NCI-H510A treated with DMSO at 0.1 percent for 48 hours (cell line): ENCODE results near the gene STOML2.
A peak's percentile ranks its signal among the peaks of the same experiment; 100 is the strongest.
"Not testable (repeated sequence)": the region's sequence is repeated elsewhere in the genome, so short reads cannot be mapped to it uniquely, and the experiment has no call there.

Experiments
- DNase-seq: peaks from one replicate; lab custom pipeline; 2025; lab: John Stamatoyannopoulos, UW

Gene STOML2, protein sequence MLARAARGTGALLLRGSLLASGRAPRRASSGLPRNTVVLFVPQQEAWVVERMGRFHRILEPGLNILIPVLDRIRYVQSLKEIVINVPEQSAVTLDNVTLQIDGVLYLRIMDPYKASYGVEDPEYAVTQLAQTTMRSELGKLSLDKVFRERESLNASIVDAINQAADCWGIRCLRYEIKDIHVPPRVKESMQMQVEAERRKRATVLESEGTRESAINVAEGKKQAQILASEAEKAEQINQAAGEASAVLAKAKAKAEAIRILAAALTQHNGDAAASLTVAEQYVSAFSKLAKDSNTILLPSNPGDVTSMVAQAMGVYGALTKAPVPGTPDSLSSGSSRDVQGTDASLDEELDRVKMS

DNA sequence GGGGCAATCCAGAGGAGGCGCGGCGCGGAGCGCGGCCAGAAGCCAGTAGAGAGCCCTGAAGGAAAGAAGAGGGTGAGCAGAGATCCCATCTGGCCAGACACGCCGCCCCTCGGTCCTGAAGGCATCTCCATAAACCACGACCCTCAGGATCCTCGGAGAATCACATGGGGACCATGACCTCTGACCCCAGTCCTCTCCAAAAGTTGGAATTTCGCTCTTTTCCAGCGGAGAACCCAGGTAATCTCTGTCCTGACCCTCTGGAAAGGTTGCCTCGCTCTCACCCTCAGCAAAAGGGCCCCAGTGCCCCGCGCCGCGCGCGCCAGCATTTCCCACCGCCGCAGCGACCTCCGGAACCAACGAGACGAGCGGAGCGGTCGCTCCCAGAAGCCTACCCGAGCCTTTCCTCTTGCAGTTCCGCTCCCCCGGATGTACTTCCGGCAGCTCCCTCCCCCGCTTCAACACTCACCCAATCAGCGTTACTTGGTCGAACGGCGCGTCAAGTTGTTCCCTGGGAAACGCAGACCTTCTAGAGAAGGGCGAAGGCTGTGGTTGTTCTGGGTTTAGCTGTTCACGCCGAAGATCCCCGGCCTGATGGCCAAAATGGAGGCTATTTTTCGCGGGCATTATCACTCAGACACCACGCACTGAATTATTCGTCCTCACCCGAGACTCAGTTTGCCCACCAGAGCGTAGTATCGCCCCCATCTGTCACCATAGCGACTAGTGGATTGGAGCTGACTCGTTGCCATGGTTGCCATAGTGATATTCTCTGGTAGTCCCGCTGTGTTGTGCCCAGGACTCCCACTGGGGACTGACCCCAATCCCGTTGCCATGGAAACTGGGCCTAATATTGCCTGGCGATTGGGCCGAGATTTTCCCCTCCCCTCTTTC is at the start of gene STOML2:
Gene STOML2, minus strand, starts transcription at position 363 of the 891 bp plus-strand sequence. Its CDS starts 37 bp downstream, at position 326.
- DNase-seq = peak; percentile 84

DNA sequence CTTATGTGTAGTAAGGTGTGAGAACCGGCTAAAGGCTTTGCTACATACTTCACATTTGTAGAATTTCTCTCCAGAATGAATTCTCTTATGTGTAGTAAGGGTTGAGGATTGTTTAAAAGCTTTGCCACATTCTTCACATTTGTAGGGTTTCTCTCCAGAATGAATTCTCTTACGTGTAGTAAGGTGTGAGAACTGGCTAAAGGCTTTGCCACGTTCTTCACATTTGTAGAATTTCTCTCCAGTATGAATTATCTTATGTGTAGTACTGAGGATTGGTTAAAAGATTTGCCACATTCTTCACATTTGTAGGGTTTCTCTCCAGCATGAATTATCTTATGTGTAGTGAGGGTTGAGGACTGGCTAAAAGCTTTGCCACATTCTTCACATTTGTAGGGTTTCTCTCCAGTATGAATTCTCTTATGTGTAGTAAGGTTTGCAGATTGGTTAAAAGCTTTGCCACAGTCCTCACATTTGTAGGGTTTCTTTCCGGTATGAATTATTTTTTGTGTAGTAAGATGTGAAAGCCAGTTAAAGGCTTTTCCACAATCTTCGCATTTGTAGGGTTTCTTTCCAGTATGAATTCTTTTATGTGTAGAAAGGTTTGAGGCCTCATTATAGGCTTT is 45.1 kb upstream of the STOML2 start:
- not testable (repeated sequence) for DNase-seq

DNA sequence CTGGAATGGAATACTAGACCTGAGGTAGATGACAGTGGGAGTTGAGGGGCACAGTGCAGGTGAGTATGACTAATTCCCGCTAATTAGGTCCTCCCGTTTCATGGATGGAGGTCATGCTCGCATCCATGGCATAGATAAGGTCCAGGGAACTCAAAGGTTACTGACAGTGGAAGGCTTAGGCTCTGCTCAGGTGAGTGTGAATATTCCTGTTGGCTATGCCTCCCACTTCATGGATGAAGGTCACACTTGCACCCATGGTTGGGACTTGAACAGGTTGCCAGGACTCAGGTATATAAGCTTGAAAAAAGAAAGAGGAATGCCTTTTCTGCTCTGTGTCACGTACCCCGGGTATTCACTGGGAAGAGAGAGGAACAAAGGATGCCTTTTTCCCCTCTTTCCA is 39.1 kb upstream of the STOML2 start:
- no peak for DNase-seq

DNA sequence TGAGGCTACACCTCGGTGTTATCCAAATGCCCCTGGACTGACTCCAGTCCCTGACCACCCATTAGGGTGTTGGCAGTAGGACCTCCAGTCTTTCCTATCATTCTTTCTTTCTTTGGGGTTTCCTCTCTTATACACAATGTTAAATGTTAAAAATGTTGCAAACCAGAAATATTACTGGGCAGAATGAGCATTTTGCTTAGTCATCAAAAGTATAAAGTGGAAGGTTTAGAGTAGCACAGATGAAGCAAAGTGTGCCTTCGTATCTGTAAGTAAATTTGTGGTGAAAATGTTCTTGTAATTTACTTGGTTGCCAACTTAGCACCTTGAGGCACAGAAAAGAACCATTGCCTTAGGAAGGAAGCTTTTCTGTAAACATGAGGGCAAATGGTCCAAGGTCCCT is 37.2 kb upstream of the STOML2 start:
- DNase-seq = no peak

DNA sequence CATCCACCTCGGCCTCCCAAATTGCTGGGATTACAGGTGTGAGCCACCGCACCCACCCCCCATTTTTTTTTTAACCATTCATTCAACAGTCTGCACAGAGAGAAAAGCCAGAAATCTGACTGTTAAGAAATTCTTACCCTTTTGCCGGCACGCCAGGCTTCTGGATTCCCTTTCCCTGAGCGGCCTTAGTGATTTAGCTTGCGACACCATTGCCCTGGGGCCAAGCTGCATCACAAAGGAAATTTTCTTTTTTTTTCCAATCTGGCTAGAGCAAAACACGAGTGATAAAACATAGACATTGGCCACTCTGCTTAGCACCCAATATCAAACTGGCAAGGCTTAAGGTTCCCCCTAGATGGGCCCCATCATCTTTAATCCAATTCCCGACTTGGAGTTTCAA is 33.9 kb upstream of the STOML2 start:
- DNase-seq = no peak

DNA sequence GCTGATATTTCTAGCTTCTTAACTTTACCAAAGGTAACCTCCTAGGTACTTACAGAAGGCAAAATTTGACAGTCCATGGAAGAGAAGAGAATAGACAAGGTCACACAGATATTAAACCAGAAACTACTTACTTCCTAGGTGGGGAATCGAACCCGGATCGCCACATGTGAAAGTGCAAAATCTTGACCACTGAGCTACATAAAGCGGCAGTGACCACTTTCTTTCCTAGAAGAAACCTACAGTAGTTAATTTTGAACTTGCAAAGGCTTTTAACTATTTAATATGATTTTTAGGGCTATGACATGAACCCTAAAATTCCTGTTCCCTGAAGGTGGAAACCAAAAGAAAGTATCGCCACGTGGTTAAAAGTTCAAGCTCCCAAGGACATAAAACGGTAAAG is 33.1 kb upstream of the STOML2 start:
- DNase-seq = no peak

DNA sequence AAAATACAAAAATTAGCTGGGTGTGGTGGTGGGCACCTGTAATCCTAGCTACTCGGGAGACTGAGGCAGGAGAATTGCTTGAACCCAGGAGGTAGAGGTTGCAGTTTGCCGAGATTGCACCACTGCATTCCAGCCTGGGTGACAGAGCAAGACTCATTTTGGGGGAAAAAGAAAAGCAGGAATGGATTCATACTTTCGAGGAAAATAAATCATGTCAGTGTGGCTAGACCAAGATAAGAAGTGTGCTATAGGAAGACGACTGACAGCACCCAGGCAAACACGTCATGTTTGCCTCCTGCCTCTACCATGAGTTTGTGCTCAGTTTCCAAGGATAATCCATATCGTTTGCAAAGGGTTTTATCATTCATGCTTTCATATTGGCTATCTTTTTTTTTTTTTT is 32.0 kb upstream of the STOML2 start:
- no peak for DNase-seq

DNA sequence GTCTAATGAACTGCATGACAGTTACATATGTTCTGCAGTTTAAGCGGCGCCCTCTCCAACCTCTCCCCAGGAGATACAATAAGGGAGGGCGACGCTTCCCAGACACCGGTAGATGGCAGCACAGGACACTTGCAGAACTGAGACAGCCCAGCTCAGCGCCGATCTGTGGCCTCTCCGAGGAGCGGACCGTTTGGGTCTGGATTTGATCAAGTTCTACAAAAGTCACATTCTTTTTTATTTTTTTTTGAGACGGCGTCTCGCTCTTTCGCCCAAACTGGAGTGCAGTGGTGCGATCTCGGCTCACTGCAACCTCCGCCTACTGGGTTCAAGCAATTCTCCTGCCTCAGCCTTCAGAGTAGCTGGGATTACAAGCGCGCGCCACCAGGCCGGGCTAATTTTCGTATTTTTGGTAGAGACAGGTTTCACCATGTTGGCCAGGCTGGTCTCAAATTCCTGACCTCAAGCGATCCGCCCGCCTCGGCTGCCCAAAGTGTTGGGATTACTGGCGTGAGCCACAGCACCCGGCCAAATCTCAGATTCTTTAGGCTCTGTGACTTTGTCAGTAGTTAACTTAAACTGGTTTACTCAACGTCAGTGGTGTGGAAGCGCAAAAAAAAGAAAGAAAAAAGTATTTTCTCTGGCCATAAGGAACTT is 14.1 kb upstream of the STOML2 start:
- peak; percentile 83 for DNase-seq

DNA sequence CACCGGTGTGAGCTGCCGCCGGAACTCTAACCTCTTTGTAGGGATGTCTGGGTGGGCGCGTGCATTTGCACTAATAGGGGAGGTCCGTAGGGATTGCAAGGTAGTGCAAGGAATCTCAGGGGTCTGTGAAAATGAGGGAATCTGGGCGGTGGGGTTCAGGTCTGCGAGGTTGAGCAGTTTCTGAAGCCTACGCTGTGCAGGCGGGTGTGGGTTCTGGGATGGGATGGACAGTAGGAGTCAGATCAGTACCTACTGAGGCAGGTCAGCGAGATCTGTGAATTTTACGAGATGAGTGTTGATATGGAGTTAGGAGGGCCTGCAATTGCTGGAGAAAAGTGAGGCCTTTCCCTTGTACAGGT is 13.6 kb upstream of the STOML2 start:
- DNase-seq = no peak

DNA sequence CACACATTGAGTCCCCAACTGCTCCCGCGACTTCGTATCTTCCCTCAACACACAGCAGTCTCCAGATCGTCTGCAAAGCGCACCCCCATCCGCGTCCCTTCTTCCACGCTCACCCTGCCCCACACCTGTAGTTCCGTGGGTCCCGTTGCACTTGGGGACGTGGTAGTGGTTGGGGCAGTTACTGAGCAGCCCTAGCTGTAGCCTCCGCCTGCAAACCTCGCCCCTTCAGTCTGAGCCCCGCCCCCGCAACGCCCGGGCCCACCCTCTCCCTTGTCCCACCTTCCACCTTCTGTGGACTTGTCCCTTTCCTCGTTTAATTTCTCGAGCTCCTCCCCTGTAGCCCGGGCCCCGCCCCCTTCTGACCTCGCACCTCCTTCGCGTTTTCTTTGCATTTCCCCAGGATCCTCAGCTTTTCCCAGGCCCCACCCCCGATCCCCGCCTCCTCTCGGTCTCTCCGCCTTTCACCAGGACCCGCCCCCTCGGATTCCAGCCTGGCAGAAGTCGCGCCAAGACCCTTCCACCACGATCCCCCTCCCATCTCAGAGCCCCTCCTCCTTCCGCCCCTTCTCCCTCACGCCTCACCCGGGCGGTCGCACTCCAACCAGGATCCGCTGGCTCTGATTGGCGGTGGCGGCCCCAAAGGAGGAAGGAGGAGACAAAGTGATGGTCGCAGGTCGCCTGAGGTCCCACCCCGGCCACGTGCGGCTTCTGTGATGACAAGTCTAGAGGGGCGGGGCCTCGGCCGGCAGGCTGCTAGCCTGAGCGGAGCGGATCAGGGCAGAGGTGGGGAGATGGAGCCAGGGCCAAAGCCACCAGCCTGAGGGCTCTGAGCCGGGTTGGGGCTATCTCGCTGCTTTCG is 13.0 kb upstream of the STOML2 start, which contains the start of gene ATOSB:
Gene ATOSB, minus strand, starts transcription at position 183 of the 859 bp plus-strand sequence. CDS start 7,588 bp downstream, outside the sequence.
- DNase-seq = peak; percentile 95

DNA sequence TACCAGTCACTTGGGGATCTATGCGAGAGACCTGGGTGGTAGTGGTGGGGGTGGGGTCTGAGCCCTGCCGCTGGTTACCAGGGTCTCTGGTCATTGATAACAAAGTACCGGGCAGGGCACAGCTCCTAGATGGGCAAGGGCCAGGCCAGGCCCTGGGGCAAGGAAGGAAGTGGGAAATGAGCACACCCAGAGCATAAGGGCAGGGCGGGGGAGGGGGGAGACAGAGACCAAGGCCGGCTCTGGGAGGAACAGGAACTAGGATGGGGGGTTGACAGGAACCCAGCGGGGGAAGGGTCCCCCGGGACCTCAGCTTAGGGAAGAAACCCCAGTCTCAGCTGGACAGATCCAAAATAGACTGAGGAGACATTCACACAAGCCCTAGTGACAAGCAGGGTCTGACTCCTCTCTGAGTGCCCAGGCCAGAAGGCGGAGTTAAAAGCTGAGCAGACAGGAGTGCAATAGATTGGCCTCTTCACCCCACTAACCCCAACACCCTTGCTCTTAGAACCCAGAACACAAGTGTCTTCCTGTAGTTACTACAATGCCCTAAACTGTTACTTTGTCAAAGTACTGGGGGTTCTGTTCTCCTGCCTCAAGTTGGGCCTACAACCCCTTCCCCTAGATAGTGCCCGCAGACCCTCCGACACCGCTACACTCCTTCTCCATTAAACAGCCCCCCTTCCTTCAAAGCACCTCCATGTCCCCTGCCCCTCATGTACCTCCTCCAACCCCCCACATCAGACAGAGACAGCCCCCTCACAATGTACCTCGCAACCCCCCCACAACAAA is 12.1 kb upstream of the STOML2 start:
- no peak for DNase-seq

DNA sequence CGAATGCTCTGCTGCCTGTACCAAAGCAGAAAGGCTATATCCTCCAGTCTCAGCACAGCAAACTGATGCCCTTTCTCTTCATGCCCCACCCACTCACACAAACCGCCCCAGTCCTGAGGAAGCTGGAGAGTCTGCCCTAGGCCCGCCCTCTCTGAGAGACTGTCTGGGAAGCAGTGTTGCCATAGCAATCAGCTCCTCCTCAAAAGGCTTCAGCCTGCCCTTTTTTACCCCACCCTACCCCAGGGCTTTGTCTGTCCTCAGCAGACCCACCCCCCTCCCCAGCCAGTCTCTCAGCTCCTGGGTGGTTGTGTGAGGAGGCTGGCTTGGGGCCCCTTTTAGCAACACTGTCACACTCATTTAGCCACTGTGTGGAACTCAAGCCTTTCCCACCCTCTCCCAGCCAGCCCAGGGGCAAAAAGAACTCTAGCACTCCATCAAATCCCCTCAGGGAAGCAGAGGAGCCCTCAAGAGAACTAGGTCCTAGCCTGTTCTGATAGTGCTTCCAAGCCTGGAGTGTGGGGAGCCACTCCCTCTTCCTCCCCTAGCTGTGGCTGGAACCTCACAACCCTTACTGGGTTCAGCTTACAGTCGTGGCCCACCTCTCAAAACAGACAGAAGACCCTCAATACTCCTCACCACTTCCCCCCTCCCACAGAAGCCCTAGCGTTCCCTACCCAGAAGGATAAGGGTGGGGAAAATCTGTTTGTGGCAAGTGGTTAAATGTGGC is 11.3 kb upstream of the STOML2 start:
- peak; percentile 63 for DNase-seq

DNA sequence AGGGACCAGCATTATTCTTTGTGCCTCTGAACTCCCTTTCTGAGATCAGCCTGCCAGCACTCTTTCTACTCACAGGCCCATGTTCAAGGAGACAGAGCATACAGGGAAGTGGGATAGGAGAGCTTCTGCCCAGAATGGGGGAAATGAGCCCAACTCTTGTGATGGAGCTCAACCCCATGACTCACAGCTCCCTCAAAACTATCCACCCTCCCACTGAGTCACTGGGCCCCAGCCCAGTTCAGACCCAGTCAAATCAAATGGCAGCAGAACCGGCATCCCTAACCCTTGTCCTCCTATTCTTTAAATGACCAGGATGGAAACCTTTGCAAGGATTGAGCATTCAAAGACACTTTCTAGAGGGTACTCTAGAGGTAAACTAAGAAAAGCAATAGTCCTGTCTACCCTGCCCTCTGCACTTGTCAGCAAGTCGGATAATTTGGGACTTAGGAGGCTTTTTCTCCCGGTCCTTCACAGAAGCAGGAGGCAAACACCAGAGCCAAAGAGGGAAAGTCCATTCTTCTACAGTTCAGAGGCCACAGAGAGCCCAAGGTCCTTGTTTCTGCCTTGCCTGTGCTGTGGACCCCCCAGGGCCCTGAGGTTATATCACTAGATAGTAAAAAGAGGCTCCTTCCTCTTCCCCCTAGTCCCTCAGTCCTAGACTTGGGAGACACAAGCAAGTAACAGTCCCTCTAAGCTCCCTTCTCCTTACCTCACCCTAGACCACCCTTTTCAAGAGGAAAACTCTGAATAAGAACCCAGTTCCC is 9.5 kb upstream of the STOML2 start:
- DNase-seq = no peak

DNA sequence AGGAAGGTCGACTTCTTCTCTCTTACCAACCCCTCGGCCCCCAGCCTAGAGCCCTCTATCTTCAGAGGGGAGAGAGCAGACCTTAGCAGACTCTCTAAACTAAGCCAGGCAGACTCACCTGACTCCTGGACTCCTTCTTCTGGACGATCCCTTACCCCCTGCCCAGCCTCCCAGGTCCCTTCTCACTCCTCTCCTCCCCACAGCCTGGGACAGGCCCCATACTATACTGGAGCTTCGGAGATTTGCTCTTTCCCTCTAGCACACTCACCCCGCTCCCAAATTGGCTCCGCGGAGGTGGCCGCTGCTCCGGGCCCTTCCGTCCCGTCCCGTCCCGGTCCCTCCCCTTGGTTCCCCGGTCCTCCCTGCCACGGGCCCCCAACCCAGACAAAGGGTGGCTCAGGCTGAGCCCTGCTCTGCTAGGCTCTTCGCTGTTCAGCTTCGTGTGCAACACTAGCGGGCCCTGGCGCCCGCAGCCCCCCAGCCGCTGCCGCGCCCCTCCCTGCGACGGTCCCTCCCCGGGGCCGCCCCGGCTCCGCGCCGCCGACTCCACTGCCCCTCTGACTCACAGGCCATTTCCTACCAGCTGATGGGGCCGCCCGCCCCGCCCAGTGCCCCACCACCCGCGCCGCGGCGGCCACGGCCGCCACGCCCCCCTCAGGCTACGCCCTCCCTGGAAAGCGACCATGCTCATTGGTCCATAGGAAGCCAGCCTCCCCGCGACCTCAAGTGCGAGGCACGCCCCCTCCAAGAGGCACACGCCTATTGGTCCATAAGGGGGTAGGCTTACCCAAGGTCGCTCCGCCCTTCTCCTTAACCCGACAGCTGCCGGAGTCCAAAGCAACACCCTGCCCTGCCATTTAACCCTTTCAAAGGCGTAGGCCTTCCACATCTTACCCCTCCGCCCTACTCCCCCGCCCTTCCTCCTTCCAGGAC is 8.3 kb upstream of the STOML2 start:
- peak; percentile 74 for DNase-seq

DNA sequence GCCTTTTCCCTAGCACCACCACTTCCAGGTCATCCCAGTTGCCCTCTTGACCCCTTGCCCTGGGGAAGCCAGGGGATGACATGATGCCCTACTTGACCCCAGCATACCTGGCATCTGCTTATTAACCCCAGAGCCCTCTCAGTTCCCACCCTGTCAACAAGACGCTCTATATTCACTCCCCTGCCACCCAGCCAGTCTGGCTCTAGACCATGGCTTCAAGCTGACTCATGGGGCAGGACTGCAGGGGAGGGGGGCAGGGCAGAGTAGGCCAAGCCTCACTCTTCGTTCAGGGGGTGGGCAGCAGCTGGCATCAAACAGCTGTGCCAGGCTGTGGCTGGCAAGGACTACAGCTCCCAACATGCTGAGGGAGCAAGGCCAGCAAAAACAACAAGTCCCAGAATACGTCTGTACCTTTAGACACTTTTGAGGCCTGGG is 7.4 kb upstream of the STOML2 start:
- no peak for DNase-seq

DNA sequence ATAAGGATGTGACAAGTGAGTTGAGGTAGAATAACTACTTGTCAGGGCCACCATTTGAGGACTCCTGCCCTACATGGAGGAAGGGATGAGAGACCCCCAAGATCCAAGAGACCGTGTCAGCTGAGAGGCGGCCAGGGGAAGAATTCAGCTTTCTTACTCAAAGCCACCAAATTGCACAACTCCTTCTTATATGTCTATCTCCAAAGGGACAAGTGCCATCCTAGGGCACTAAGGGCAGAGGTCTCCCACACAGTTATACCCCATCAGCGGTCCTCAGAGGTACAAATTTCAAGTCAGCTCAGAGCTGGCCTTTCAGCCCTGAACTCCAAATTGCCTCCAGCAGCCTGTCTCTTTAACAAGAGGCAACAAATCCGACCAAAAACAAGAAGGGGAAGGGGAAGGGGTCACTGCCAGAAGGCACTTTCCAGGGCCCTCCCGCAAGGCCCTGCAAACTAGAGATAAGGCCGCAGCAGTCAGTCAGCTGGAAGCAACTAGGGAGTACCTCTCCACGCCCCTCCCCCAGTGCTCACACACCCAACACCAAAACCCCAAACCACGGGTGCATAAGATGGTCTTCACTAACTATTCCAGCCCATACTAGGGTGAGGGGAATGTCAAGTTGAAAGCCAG is 6.1 kb upstream of the STOML2 start:
- no peak for DNase-seq

DNA sequence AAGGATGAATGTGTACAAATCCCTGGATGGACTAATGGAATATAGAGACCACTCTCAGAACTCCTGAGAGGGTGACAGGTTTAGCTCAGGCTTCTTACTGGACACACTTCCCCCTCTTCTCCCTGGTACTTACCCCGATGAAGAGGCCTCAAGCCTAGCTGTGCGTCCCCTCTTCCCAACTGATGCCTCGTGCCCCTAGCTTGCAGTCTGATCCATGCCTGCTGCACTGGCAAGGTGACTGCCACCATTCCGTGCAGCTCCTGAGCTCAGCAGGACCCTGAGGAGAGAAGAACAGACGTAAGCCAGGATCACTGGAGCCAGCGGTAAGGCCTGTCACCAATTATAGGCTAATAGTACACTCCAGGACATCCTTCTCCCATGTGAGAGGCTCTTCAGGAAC is 5.5 kb upstream of the STOML2 start:
- no peak for DNase-seq
